HG02642 (cell line): ENCODE data around the gene ZFYVE27.

Source experiments
- ATAC-seq: cut with Tn5 transposase; IDR thresholded peaks from one replicate; pipeline ENCODE4 v1.9.1; 2021; ENCODE audit warnings: mild to moderate bottlenecking; ENCODE audit not compliant: unreplicated experiment, poor library complexity

ZFYVE27 gene

GRCh38 chr10:97766996-97767924 lies 30.3 kb downstream of the ZFYVE27 start:
- no peak for ATAC-seq

- ATAC-seq: no peak
These were observed 31.7 kb downstream of the ZFYVE27 start for GRCh38 chr10:97768322-97769315.

GRCh38 chr10:97770255-97770654 lies 33.3 kb downstream of the ZFYVE27 start:
- ATAC-seq: no peak

- ATAC-seq: no peak
These were observed 34.3 kb downstream of the ZFYVE27 start for GRCh38 chr10:97771055-97771891.

- no peak for ATAC-seq
These were observed 35.2 kb downstream of the ZFYVE27 start, which contains the start of gene SFRP5 for GRCh38 chr10:97771913-97772823. TSS of gene SFRP5 (minus strand) at chr10:97771999. CDS start at chr10:97771833, 166 bp downstream.

- ATAC-seq: no peak
These were observed 36.2 kb downstream of the ZFYVE27 start for GRCh38 chr10:97773096-97773495.

GRCh38 chr10:97774811-97775294 lies 37.9 kb downstream of the ZFYVE27 start:
- no peak for ATAC-seq

GRCh38 chr10:97777143-97777542 lies 40.2 kb downstream of the ZFYVE27 start:
- no peak for ATAC-seq

- ATAC-seq: no peak
These were observed 41.7 kb downstream of the ZFYVE27 start for GRCh38 chr10:97778452-97779302.

- no peak for ATAC-seq
These were observed 42.6 kb downstream of the ZFYVE27 start for GRCh38 chr10:97779492-97779891.

GRCh38 chr10:97779975-97780374 lies 43.0 kb downstream of the ZFYVE27 start:
- ATAC-seq: no peak

GRCh38 chr10:97780841-97781617 lies 44.1 kb downstream of the ZFYVE27 start:
- ATAC-seq: no peak

GRCh38 chr10:97781618-97782331 lies 44.8 kb downstream of the ZFYVE27 start:
- ATAC-seq: no peak

- ATAC-seq: no peak
These were observed 45.7 kb downstream of the ZFYVE27 start for GRCh38 chr10:97782455-97783228.

- no peak for ATAC-seq
These were observed 47.4 kb downstream of the ZFYVE27 start for GRCh38 chr10:97784200-97784810.
